Lung (tissue), 12 donors: ENCODE results near the gene SCNN1B. TPM values are rescaled to one million over a fixed set of nuclear protein-coding genes. Genes with fewer than 3 reads are reported as not detected.

ENCODE experiments used
- ATAC-seq: fragments of 200-7000 bp; cut with Tn5 transposase; one replicate; pipeline ENCODE4 v1.9.1; 2020; ENCODE audit warnings: moderate number of reproducible peaks; ENCODE audit not compliant: insufficient read depth, low FRiP score
- DNase-seq, 3 donors: peaks; one replicate each; pipeline ENCODE4 v3.0.0-alpha.2; 2013 to 2017
- H3K27ac ChIP-seq, 2 donors: one replicate each; pipeline ENCODE4 v1.5.1; 2013; ENCODE audit warnings: mild to moderate bottlenecking in 2 of 2, moderate library complexity in 2 of 2, control low read depth in 1 of 2, inconsistent platforms in 1 of 2, low read depth in 1 of 2, low read length in 1 of 2
- H3K27me3 ChIP-seq, 3 donors: one replicate each; pipeline ENCODE4 v1.5.1; 2013; ENCODE audit warnings: low read length in 2 of 3; ENCODE audit not compliant: control insufficient read depth in 3 of 3, insufficient read depth in 3 of 3
- H3K36me3 ChIP-seq, 4 donors: one replicate each; pipeline ENCODE4 v1.5.1; 2013; ENCODE audit warnings: low read length in 4 of 4, mild to moderate bottlenecking in 1 of 4, moderate library complexity in 1 of 4; ENCODE audit not compliant: control insufficient read depth in 4 of 4, insufficient read depth in 4 of 4
- H3K4me1 ChIP-seq, 5 donors: one replicate each; pipeline ENCODE4 v1.5.1; 2013; ENCODE audit warnings: low read length in 5 of 5, mild to moderate bottlenecking in 2 of 5, moderate library complexity in 1 of 5; ENCODE audit not compliant: control insufficient read depth in 5 of 5, insufficient read depth in 5 of 5
- H3K4me3 ChIP-seq: one replicate; pipeline ENCODE4 v1.5.1; 2013; ENCODE audit warnings: mild to moderate bottlenecking, control low read depth, moderate library complexity
- H3K9ac ChIP-seq, 2 donors: one replicate each; pipeline ENCODE4 v1.5.1; 2013; ENCODE audit warnings: low read length in 2 of 2, control low read depth in 1 of 2; ENCODE audit not compliant: insufficient read depth in 1 of 2
- H3K9me3 ChIP-seq, 4 donors: one replicate each; pipeline ENCODE4 v1.5.1; 2013; ENCODE audit warnings: low read length in 3 of 4, mild to moderate bottlenecking in 1 of 4, moderate library complexity in 1 of 4; ENCODE audit not compliant: control insufficient read depth in 4 of 4, insufficient read depth in 3 of 4
- WGBS, 2 donors: extraction: QIAGEN DNeasy Blood & Tissue Kit; methylation state at CpG; one replicate each; pipeline ENCODE4 v1.1.7; 2013; 5-methylcytosine and 5-hydroxymethylcytosine counted together
- polyA plus RNA-seq, 2 donors: library from polyadenylated mRNA; stranded (reverse); fragments of 200-250 nt; gene quantifications; one replicate each; pipeline ENCODE4 v1.2.1, GENCODE V29; 2013
- total RNA-seq, 2 donors: library from RNA; depleted of rRNA in 1 of 2; stranded (reverse); fragments of >200 nt in 1 of 2; gene quantifications; one replicate each; pipeline ENCODE4 v1.2.1, GENCODE V29; 2014 to 2021
- TF ChIP-seq, protein P1 (sequence below): IDR thresholded peaks from 2 replicates; pipeline ENCODE4 v1.5.1; 2012; ENCODE audit warnings: mild to moderate bottlenecking; ENCODE audit errors: control extremely low read depth, extremely low read depth
- donor health status: control.
- donor health status: control.
- donor health status: Bipolar disorder and iron deficiency.
- donor health status: healthy.
- donor health status: DM: yes; HTN: yes; CAD: no.

Gene SCNN1B
- total and polyA plus RNA-seq, 4 donors = 16.4 to 58.7 (median 41.3) TPM

DNA sequence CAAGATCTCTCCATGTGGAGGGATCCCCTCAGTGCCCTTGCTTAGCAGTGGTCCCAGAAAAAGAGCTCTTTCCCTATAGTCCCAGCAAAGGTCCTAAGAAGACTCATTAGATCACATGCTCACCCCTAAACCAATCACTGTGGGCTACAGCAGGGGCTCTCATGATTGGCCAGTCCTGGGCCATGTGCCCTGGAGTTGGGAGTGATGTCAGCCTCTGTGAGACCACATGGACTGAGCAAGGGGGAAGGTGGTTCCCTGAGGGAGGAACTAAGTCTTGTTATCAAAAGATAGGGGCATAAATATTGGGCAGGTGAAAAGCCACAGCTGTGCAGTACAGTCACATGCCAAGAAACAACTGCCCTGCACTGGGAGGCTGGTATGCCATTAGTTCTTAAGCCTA lies 51.3 kb downstream of the SCNN1B start:
- no peak for DNase-seq
- TF ChIP-seq, protein P1, sequence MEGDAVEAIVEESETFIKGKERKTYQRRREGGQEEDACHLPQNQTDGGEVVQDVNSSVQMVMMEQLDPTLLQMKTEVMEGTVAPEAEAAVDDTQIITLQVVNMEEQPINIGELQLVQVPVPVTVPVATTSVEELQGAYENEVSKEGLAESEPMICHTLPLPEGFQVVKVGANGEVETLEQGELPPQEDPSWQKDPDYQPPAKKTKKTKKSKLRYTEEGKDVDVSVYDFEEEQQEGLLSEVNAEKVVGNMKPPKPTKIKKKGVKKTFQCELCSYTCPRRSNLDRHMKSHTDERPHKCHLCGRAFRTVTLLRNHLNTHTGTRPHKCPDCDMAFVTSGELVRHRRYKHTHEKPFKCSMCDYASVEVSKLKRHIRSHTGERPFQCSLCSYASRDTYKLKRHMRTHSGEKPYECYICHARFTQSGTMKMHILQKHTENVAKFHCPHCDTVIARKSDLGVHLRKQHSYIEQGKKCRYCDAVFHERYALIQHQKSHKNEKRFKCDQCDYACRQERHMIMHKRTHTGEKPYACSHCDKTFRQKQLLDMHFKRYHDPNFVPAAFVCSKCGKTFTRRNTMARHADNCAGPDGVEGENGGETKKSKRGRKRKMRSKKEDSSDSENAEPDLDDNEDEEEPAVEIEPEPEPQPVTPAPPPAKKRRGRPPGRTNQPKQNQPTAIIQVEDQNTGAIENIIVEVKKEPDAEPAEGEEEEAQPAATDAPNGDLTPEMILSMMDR = no peak
- H3K27me3 ChIP-seq = no peaks in the 10 kb centered on the region
- no peaks in the 10 kb centered on the region for H3K36me3 ChIP-seq
- H3K27ac ChIP-seq = no peak overlapping the region
- H3K4me1 ChIP-seq = no peaks in the 10 kb centered on the region
- no peak for ATAC-seq
- H3K9me3 ChIP-seq = peaks cover 0 to 3% (median 0%) of the 10 kb centered on the region in 4 donors
- H3K4me3 ChIP-seq = no peak overlapping the region
- no peak overlapping the region for H3K9ac ChIP-seq

- Histone ChIP-seq H3K9me3 (no peaks in the 10 kb centered on the region), H3K36me3 (no peaks in the 10 kb centered on the region), H3K27me3 (no peaks in the 10 kb centered on the region), H3K4me3 (no peak overlapping the region), H3K27ac (no peak overlapping the region), H3K4me1 (no peaks in the 10 kb centered on the region), H3K9ac (no peak overlapping the region)
- no peak for DNase-seq
- ATAC-seq = no peak
- TF ChIP-seq, protein P1 = no peak
- 94% methylated on average over 9 of the region's 9 CpGs for WGBS, 2 donors
Observed at GRCh38 chr16:23354246-23354645, 52.1 kb downstream of the SCNN1B start.

GRCh38 chr16:23355106-23355670 lies 53.1 kb downstream of the SCNN1B start:
- TF ChIP-seq, protein P1 = no peak
- ATAC-seq (no peak), DNase-seq (no peak)
- Histone ChIP-seq H3K27me3 (no peaks in the 10 kb centered on the region), H3K9me3 (no peaks in the 10 kb centered on the region), H3K4me3 (no peak overlapping the region), H3K9ac (no peak overlapping the region), H3K36me3 (no peaks in the 10 kb centered on the region), H3K4me1 (no peaks in the 10 kb centered on the region), H3K27ac (no peak overlapping the region)
- WGBS, 2 donors = 91 to 93% methylated on average over 13 of the region's 13 CpGs

GRCh38 chr16:23356941-23357340 lies 54.8 kb downstream of the SCNN1B start:
- TF ChIP-seq, protein P1 = no peak
- Histone ChIP-seq H3K27ac (no peak overlapping the region), H3K9ac (no peak overlapping the region), H3K36me3 (no peaks in the 10 kb centered on the region), H3K4me1 (peaks cover 0 to 1% (median 0%) of the 10 kb centered on the region in 5 donors), H3K4me3 (no peak overlapping the region), H3K9me3 (no peaks in the 10 kb centered on the region), H3K27me3 (no peaks in the 10 kb centered on the region)
- DNase-seq (no peak), ATAC-seq (no peak)
- whole genome bisulfite sequencing, 2 donors = 87 to 91% methylated on average over 7 of the region's 7 CpGs
